OCI-LY7 (cell line): ENCODE data around the gene ME1. TPM values are rescaled to one million over a fixed set of nuclear protein-coding genes. Genes with fewer than 3 reads are reported as not detected.
"Not testable (repeated sequence)": the region's sequence is repeated elsewhere in the genome, so short reads cannot be mapped to it uniquely, and the experiment has no call there.

ENCODE experiments used
- BruUV-seq: library from RNA; stranded (reverse); fragments of 400-500 nt; replicated peaks from 2 replicates; lab custom pipeline; 2021; lab: Mats Ljungman, UMichigan
- CTCF ChIA-PET: fragments of 300-600 bp; sonication (Branson Sonifier 250); formaldehyde crosslinking; loops from one replicate; lab custom pipeline; 2022; ENCODE audit warnings: antibody characterized with exemption; ENCODE audit not compliant: unreplicated experiment; lab: Charles Lee
- POLR2A ChIA-PET: fragments of 300-600 bp; sonication (Branson Sonifier 250); formaldehyde crosslinking; loops from one replicate; lab custom pipeline; 2022; ENCODE audit warnings: antibody characterized with exemption; lab: Charles Lee
- DNase-seq: peaks from one replicate; pipeline ENCODE4 v3.0.0-alpha.2; 2015; ENCODE audit warnings: low spot score
- H2AFZ ChIP-seq: fragments of 200-600 bp; sonication (generic), shearing (Covaris generic); 2 replicates; pipeline ENCODE4 v1.6.1; 2014; ENCODE audit warnings: mild to moderate bottlenecking, antibody characterized with exemption, low read length, moderate library complexity
- H3K27ac ChIP-seq: fragments of 200-600 bp; sonication (generic); 2 replicates; pipeline ENCODE4 v1.5.1; 2014; ENCODE audit warnings: mixed run types, low read depth, mild to moderate bottlenecking, moderate library complexity, low read length, inconsistent platforms; ENCODE audit not compliant: poor library complexity, severe bottlenecking
- H3K36me3 ChIP-seq: fragments of 200-600 bp; sonication (generic); 2 replicates; pipeline ENCODE4 v1.6.1; 2014; ENCODE audit warnings: mild to moderate bottlenecking, antibody characterized with exemption, low read length, moderate library complexity, mixed read lengths; ENCODE audit not compliant: insufficient read depth
- H3K4me1 ChIP-seq: fragments of 200-600 bp; sonication (generic); 2 replicates; pipeline ENCODE4 v1.5.1; 2014; ENCODE audit warnings: mild to moderate bottlenecking, low read length; ENCODE audit not compliant: insufficient read depth, poor library complexity, severe bottlenecking
- H3K4me2 ChIP-seq: fragments of 200-600 bp; sonication (generic); 2 replicates; pipeline ENCODE4 v1.6.1; 2014; ENCODE audit warnings: mild to moderate bottlenecking, low read length
- H3K4me3 ChIP-seq: fragments of 200-600 bp; sonication (generic); 2 replicates; pipeline ENCODE4 v1.5.1; 2014; ENCODE audit warnings: mild to moderate bottlenecking, low read depth, low read length; ENCODE audit not compliant: poor library complexity, severe bottlenecking
- H3K79me2 ChIP-seq: fragments of 200-600 bp; sonication (generic); 2 replicates; pipeline ENCODE4 v1.6.1; 2016; ENCODE audit warnings: low read depth, mild to moderate bottlenecking, low read length, moderate library complexity, mixed read lengths; ENCODE audit not compliant: insufficient read depth
- H3K9me2 ChIP-seq: fragments of 200-600 bp; sonication (generic); 2 replicates; pipeline ENCODE4 v1.6.1; 2016; ENCODE audit warnings: mild to moderate bottlenecking, low read length, mixed read lengths; ENCODE audit not compliant: insufficient read depth
- H3K9me3 ChIP-seq: fragments of 200-600 bp; sonication (generic); 2 replicates; pipeline ENCODE4 v1.6.1; 2014; ENCODE audit warnings: mild to moderate bottlenecking, mixed run types, low read length, mixed read lengths
- H4K20me1 ChIP-seq: fragments of 200-600 bp; sonication (generic); 2 replicates; pipeline ENCODE4 v1.6.1; 2014; ENCODE audit warnings: mild to moderate bottlenecking, antibody characterized with exemption, low read length, moderate library complexity, mixed read lengths; ENCODE audit not compliant: insufficient read depth
- CTCF ChIP-seq: fragments of 200-600 bp; sonication (generic); conservative IDR thresholded peaks from 2 replicates; pipeline ENCODE4 v1.5.1; 2014; ENCODE audit warnings: mild to moderate bottlenecking, antibody characterized with exemption, low read length, moderate library complexity, mixed read lengths
- EZH2phosphoT487 ChIP-seq: fragments of 200-600 bp; sonication (generic); IDR thresholded peaks from 2 replicates; pipeline ENCODE4 v1.6.1; 2018; ENCODE audit warnings: low read depth, borderline replicate concordance, mild to moderate bottlenecking, mixed run types, antibody characterized with exemption, low read length, moderate library complexity, mixed read lengths
- intact Hi-C: fragments of 100-400 bp; cut with micrococcal nuclease; formaldehyde crosslinking; loops from one replicate; pipeline ENCODE4 v1.10.0; 2022; ENCODE audit not compliant: unreplicated experiment
- total RNA-seq, 2 experiments: library from RNA; depleted of rRNA in 1 of 2; stranded (reverse); fragments of >200 nt in 1 of 2; shearing (Covaris generic) in 1 of 2; gene quantifications; 2 replicates each; pipeline ENCODE4 v1.2.3, GENCODE V29; 2014 to 2022

ME1 gene
- total RNA-seq, 2 experiments from 2014 or later, result not detected

GRCh38 chr6:83368577-83368976 lies 62.3 kb downstream of the ME1 start:
- Histone ChIP-seq H3K4me1 (no peaks in the 10 kb centered on the region), H4K20me1 (no peaks in the 10 kb centered on the region), H2AFZ (no peak overlapping the region), H3K4me2 (no peak overlapping the region), H3K9me2 (no peaks in the 10 kb centered on the region), H3K36me3 (no peaks in the 10 kb centered on the region), H3K9me3 (no peaks in the 10 kb centered on the region), H3K4me3 (no peak overlapping the region), H3K27ac (no peak overlapping the region), H3K79me2 (no peaks in the 10 kb centered on the region)
- no TSS peak for BruUV-seq
- no peak for DNase-seq
- TF ChIP-seq CTCF, result no peak
- no peak for TF ChIP-seq EZH2phosphoT487
- CTCF ChIA-PET, result no interaction called here
- intact Hi-C loops, result no loop called here
- POLR2A ChIA-PET, result no interaction called here

GRCh38 chr6:83367104-83367503 lies 63.7 kb downstream of the ME1 start:
- no peak for TF ChIP-seq CTCF
- TF ChIP-seq EZH2phosphoT487, result no peak
- Histone ChIP-seq H3K79me2 (no peaks in the 10 kb centered on the region), H3K4me3 (no peak overlapping the region), H3K36me3 (no peaks in the 10 kb centered on the region), H3K9me2 (no peaks in the 10 kb centered on the region), H3K4me2 (no peak overlapping the region), H4K20me1 (no peaks in the 10 kb centered on the region), H3K27ac (no peak overlapping the region), H2AFZ (no peak overlapping the region), H3K9me3 (no peaks in the 10 kb centered on the region), H3K4me1 (no peaks in the 10 kb centered on the region)
- CTCF ChIA-PET, result no interaction called here
- POLR2A ChIA-PET, result interaction anchor here (1.4 kb wide), 1 partner anchor 20 kb away, joined by 3 read pairs; no protein-coding TSS in a partner anchor
- intact Hi-C loops, result no loop called here
- DNase-seq, result no peak
- no TSS peak for BruUV-seq

GRCh38 chr6:83365931-83366330 lies 64.9 kb downstream of the ME1 start:
- intact Hi-C loops, result no loop called here
- CTCF ChIA-PET, result no interaction called here
- Histone ChIP-seq H3K4me2 (no peak overlapping the region), H2AFZ (no peak overlapping the region), H3K27ac (no peak overlapping the region), H3K4me3 (no peak overlapping the region), H3K79me2 (no peaks in the 10 kb centered on the region), H3K9me2 (no peaks in the 10 kb centered on the region), H3K36me3 (no peaks in the 10 kb centered on the region), H3K9me3 (no peaks in the 10 kb centered on the region), H4K20me1 (no peaks in the 10 kb centered on the region), H3K4me1 (no peaks in the 10 kb centered on the region)
- DNase-seq, result no peak
- TF ChIP-seq CTCF (no peak), EZH2phosphoT487 (no peak)
- POLR2A ChIA-PET, result no interaction called here
- BruUV-seq, result no TSS peak

GRCh38 chr6:83362349-83362748 lies 68.5 kb downstream of the ME1 start:
- intact Hi-C loops, H3K9me3 ChIP-seq, H4K20me1 ChIP-seq, H3K79me2 ChIP-seq, DNase-seq, H3K4me2 ChIP-seq, POLR2A ChIA-PET, H3K27ac ChIP-seq, H3K4me3 ChIP-seq, H3K9me2 ChIP-seq, CTCF ChIA-PET, H3K4me1 ChIP-seq, BruUV-seq, H2AFZ ChIP-seq, H3K36me3 ChIP-seq: not testable (repeated sequence)
